NCI-H524 treated with DMSO at 0.1 percent for 48 hours (cell line): ENCODE data around the gene CSRNP2.
"Not testable (repeated sequence)": the region's sequence is repeated elsewhere in the genome, so short reads cannot be mapped to it uniquely, and the experiment has no call there.

ENCODE experiments used
- DNase-seq: peaks from one replicate; lab custom pipeline; 2025; lab: John Stamatoyannopoulos, UW

Gene CSRNP2

GRCh38 chr12:51027342-51027835, 56.0 kb downstream of the CSRNP2 start:
- DNase-seq, result no peak

GRCh38 chr12:51025836-51026638, 57.4 kb downstream of the CSRNP2 start, which contains the start of gene SLC11A2:
TSS of gene SLC11A2 (minus strand) at chr12:51026384. CDS start at chr12:51010728, 15,656 bp downstream.
- peak; percentile 68 for DNase-seq

GRCh38 chr12:51025338-51025835, 58.0 kb downstream of the CSRNP2 start:
- no peak for DNase-seq

- DNase-seq, result no peak
These were observed 59.6 kb downstream of the CSRNP2 start for GRCh38 chr12:51023625-51024382.

GRCh38 chr12:51021694-51022093, 61.7 kb downstream of the CSRNP2 start:
- DNase-seq, result no peak

GRCh38 chr12:51020448-51021182, 62.8 kb downstream of the CSRNP2 start:
- no peak for DNase-seq

- DNase-seq, result no peak
These were observed 63.5 kb downstream of the CSRNP2 start for GRCh38 chr12:51019927-51020326.

GRCh38 chr12:51018956-51019355, 64.4 kb downstream of the CSRNP2 start:
- DNase-seq, result no peak

GRCh38 chr12:51017452-51017851, 65.9 kb downstream of the CSRNP2 start:
- no peak for DNase-seq

GRCh38 chr12:51014467-51014866, 68.9 kb downstream of the CSRNP2 start:
- not testable (repeated sequence) for DNase-seq

GRCh38 chr12:51013441-51013840, 70.0 kb downstream of the CSRNP2 start:
- no peak for DNase-seq

- peak; percentile 67 for DNase-seq
These were observed 70.7 kb downstream of the CSRNP2 start for GRCh38 chr12:51012570-51013236.

GRCh38 chr12:51011955-51012354, 71.4 kb downstream of the CSRNP2 start:
- peak; percentile 90 for DNase-seq
